Measurements from ENCODE around the gene NPL. TPM values are rescaled to one million over a fixed set of nuclear protein-coding genes. Genes with fewer than 3 reads are reported as not detected.

Gene NPL
- total RNA-seq (1 to 10 TPM; 1.2 to 9.7 (median 3.3) TPM), polyA plus RNA-seq (1 to 10 TPM; 2.6 to 2.8 TPM)

DNA sequence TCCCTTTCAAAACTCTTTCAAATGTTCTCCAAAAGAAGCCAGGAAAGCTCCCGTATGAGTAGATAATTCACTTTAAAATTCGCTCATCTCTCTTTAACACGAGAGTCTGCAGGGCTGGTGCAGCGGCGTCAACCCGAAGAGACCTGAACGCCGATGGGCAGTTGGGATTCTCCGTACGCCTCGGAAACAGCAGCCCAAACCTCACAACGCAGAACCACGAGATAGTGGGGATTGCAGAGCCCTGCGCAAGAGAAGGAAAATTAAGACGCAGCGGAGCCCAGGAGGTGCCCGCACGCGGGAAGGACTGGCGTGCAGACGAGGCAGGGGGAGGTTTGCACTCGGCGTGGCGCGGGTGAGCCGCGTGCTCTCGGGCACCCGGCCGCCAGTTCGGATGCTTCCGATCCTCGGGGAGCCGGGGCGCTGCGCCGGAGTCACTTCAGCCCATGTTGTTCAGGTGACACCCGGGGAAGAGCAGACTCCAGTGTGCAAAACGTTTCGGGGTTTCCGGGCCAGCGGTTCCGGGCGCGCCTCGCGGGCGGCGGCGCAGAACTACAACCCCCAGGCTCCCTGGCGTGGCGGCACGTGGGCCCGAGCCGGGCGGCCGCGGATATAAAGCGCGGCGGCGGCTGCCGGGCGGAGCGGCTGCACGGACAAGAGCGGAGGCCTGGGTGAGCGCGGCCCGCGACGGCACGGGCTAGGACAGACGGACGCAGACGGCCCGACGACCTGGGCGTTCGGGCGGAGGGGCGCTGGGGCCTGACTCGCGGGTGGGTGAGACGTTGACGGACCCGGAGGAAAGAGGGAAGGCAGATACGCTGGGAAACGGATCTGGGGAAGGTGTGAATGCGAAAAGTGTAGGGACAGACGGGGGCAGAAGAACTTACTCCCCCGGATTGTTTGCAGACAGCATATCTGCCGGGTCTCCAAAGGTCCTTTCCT is at the start of gene NPL:
TSS of gene NPL (plus strand) at position 636 of the 939 bp plus-strand sequence. CDS start 4,599 bp downstream, outside the sequence.
- H3K4me3 ChIP-seq = peak within 1 kb of the TSS; percentile 26 to 63 (median 49)
- H3K36me3 ChIP-seq = no peaks in the 10 kb centered on the region
- no peak for TF ChIP-seq CTCF (IDR thresholded peaks at IDR 0.05)
- ATAC-seq (peak; percentile 95 to 99 (median 98)), DNase-seq (peak; percentile 75 to 94 (median 82)), FAIRE-seq (no peak)
- H3K27ac ChIP-seq = peak within 1 kb of the TSS in 1 of 4 donors; percentile 20
- no peaks in the 10 kb centered on the region for H3K9me3 ChIP-seq
- no peaks in the 10 kb centered on the region for H3K27me3 ChIP-seq
- H3K4me1 ChIP-seq = no peaks in the 10 kb centered on the region
- WGBS, 2 donors = 1% methylated on average over 87 to 93 of the region's 93 CpGs
- intact Hi-C loops (cut with DNase I) = loop anchor here in 2 of 3 donors (5.0 to 10.0 kb wide), 2 partner anchors 187 to 195 kb away; partner anchors contain the start of gene RGS16 (in 1 of the 2)

GRCh38 chr1:182740120-182740519 is 49.5 kb upstream of the NPL start:
- Histone ChIP-seq H3K27me3 (no peaks in the 10 kb centered on the region), H3K9me3 (no peaks in the 10 kb centered on the region), H3K27ac (no peak overlapping the region), H3K4me1 (no peaks in the 10 kb centered on the region), H3K36me3 (no peaks in the 10 kb centered on the region), H3K4me3 (no peak overlapping the region)
- FAIRE-seq (no peak), DNase-seq (no peak), ATAC-seq (no peak)
- WGBS, 2 donors = 90% methylated on average over 1 of the region's 1 CpG
- intact Hi-C loops (cut with DNase I) = no loop called here
- TF ChIP-seq CTCF (IDR thresholded peaks at IDR 0.05) = no peak

DNA sequence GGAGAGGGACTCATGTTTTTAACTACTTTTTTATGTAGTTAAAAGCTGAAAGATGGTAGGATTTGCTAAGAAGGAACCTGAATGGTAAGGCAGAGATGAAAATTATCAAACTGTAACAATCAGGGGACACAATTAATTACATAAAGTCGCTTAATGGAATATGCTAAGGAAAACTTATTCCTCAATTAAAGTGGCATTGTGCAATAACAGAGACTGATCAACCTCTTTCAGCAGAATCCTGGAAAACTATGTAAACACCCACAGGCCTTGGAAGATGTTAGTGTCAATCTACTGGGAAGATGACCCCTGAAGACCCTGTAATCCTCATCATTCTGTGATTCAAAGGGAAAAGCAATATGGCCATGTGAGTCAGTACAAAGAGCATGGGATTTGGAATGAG is 46.8 kb upstream of the NPL start:
- no peak overlapping the region for H3K27ac ChIP-seq
- no peaks in the 10 kb centered on the region for H3K4me1 ChIP-seq
- H3K4me3 ChIP-seq = no peak overlapping the region
- WGBS, 2 donors = 95 to 96% methylated on average over 1 of the region's 1 CpG
- H3K9me3 ChIP-seq = no peaks in the 10 kb centered on the region
- ATAC-seq = no peak
- no peak for FAIRE-seq
- no peak for TF ChIP-seq CTCF (IDR thresholded peaks at IDR 0.05)
- no peaks in the 10 kb centered on the region for H3K27me3 ChIP-seq
- intact Hi-C loops (cut with DNase I) = no loop called here
- no peaks in the 10 kb centered on the region for H3K36me3 ChIP-seq
- DNase-seq = no peak

DNA sequence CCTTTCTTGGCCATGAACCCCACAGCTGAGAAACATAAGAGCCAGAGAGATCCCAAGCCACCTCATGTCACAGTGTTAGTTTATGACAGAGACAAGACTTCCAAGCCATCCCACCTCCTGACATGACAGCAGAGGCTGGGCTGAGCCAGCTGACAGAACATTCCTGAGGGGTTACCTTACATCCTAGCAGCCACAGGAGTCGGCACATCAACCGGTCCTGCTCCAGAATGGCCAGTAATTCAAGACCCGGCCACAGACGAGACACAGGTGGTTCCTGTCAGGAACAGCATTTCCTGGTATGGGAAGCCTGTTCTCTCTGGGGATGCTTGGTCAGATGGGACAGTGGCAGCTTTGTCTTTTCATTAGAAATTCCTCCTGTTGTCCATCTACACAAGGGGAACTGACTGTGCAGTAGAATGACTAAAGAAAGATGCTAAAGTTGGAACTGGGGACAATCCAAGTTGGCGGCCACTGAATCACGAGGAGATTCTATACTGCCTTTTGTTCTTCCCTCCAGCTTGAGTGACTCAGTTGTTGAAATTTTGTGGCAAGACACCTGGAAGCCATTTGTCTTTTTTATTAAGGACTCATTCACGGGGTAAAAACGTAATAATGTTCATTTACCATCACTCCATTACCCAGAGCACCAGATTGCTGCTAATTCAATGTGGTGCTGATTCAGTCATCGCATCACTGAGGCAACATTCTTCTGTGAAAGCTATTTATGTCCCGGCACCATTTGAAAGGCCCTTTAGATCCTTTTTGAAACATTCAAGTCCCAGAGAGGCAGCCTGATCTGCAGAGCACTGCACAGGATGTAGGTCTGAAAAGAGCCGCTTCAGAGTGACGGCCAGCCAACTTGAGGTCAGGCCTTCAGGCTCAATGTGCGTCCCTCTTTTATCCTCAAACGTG is 37.2 kb upstream of the NPL start:
- Histone ChIP-seq H3K27ac (no peak overlapping the region), H3K4me1 (no peaks in the 10 kb centered on the region), H3K9me3 (no peaks in the 10 kb centered on the region), H3K36me3 (no peaks in the 10 kb centered on the region), H3K27me3 (no peaks in the 10 kb centered on the region), H3K4me3 (no peak overlapping the region)
- TF ChIP-seq CTCF (IDR thresholded peaks at IDR 0.05) = no peak
- no peak for ATAC-seq
- DNase-seq = no peak
- 75 to 76% methylated on average over 14 of the region's 14 CpGs for WGBS, 2 donors
- intact Hi-C loops (cut with DNase I) = no loop called here
- FAIRE-seq = no peak
